Mesenchymal stem cell (in vitro differentiated cells and primary cell): Measurements from ENCODE around the gene HSPBP1.

ENCODE experiments used
- DNase-seq: peaks from one replicate; pipeline ENCODE4 v3.0.0-alpha.2; 2013
- H2AFZ ChIP-seq: one replicate; pipeline ENCODE4 v1.6.1; 2013; ENCODE audit warnings: low read depth, mild to moderate bottlenecking, control low read depth, inconsistent platforms, low read length, moderate library complexity
- H2AK5ac ChIP-seq: 2 replicates; pipeline ENCODE4 v1.6.1; 2013; ENCODE audit warnings: low read length, moderate library complexity, mild to moderate bottlenecking, inconsistent platforms; ENCODE audit not compliant: severe bottlenecking
- H2BK120ac ChIP-seq: one replicate; pipeline ENCODE4 v1.6.1; 2013; ENCODE audit warnings: low read depth, mild to moderate bottlenecking, inconsistent platforms, low read length, moderate library complexity
- H2BK12ac ChIP-seq, 2 experiments: one replicate each; pipeline ENCODE4 v1.6.1; 2013; ENCODE audit warnings: inconsistent platforms in 2 of 2, low read length in 2 of 2, mild to moderate bottlenecking in 2 of 2, moderate library complexity in 2 of 2, control low read depth in 1 of 2
- H2BK15ac ChIP-seq: one replicate; pipeline ENCODE4 v1.6.1; 2013; ENCODE audit warnings: mild to moderate bottlenecking, low read depth, inconsistent platforms; ENCODE audit not compliant: poor library complexity, severe bottlenecking
- H2BK5ac ChIP-seq: 2 replicates; pipeline ENCODE4 v1.6.1; 2013; ENCODE audit warnings: low read depth, mild to moderate bottlenecking, low read length, control low read depth, inconsistent platforms; ENCODE audit not compliant: poor library complexity, severe bottlenecking
- H3K14ac ChIP-seq, 2 experiments: one replicate each; pipeline ENCODE4 v1.6.1; 2013; ENCODE audit warnings: inconsistent platforms in 2 of 2, low read length in 2 of 2, control low read depth in 1 of 2, mild to moderate bottlenecking in 1 of 2, moderate library complexity in 1 of 2
- H3K18ac ChIP-seq, 2 experiments: one replicate each; pipeline ENCODE4 v1.6.1; 2013; ENCODE audit warnings: inconsistent platforms in 2 of 2, low read length in 2 of 2, control low read depth in 1 of 2, low read depth in 1 of 2, mild to moderate bottlenecking in 1 of 2
- H3K23ac ChIP-seq, 2 experiments: one replicate each; pipeline ENCODE4 v1.6.1; 2013; ENCODE audit warnings: inconsistent platforms in 2 of 2, low read length in 2 of 2, mild to moderate bottlenecking in 2 of 2, moderate library complexity in 2 of 2, control low read depth in 1 of 2
- H3K27ac ChIP-seq: 2 replicates; pipeline ENCODE4 v1.5.1; 2013; ENCODE audit warnings: mild to moderate bottlenecking, moderate library complexity, low read length, control low read depth, inconsistent platforms; ENCODE audit not compliant: poor library complexity, severe bottlenecking
- H3K27me3 ChIP-seq, 2 experiments: 2 replicates each; pipeline versions ENCODE4 v1.6.1 to v1.7.0; 2013; ENCODE audit warnings: low read length in 2 of 2, mild to moderate bottlenecking in 2 of 2, moderate library complexity in 2 of 2, control low read depth in 1 of 2, inconsistent platforms in 1 of 2; ENCODE audit not compliant: control insufficient read depth in 1 of 2, insufficient read depth in 1 of 2
- H3K36me3 ChIP-seq, 2 experiments: 2 replicates each; pipeline versions ENCODE4 v1.6.1 to v1.7.0; 2013; ENCODE audit warnings: low read length in 2 of 2, control low read depth in 1 of 2, inconsistent platforms in 1 of 2, low read depth in 1 of 2, mild to moderate bottlenecking in 1 of 2; ENCODE audit not compliant: insufficient read depth in 2 of 2, control insufficient read depth in 1 of 2
- H3K4ac ChIP-seq, 2 experiments: one replicate each; pipeline ENCODE4 v1.6.1; 2013; ENCODE audit warnings: inconsistent platforms in 2 of 2, low read length in 2 of 2, mild to moderate bottlenecking in 2 of 2, moderate library complexity in 2 of 2, control low read depth in 1 of 2, low read depth in 1 of 2
- H3K4me1 ChIP-seq: 2 replicates; pipeline ENCODE4 v1.6.1; 2013; ENCODE audit warnings: low read depth, low read length, control low read depth; ENCODE audit not compliant: control insufficient read depth, insufficient read depth
- H3K4me2 ChIP-seq: 2 replicates; pipeline ENCODE4 v1.6.1; 2013; ENCODE audit warnings: low read length, mild to moderate bottlenecking, inconsistent platforms; ENCODE audit not compliant: poor library complexity, severe bottlenecking
- H3K4me3 ChIP-seq, 2 experiments: 2 replicates each; pipeline versions ENCODE4 v1.5.1 to v1.7.0; 2013; ENCODE audit warnings: low read length in 2 of 2, mild to moderate bottlenecking in 2 of 2, control low read depth in 1 of 2, low read depth in 1 of 2; ENCODE audit not compliant: insufficient read depth in 1 of 2
- H3K79me1 ChIP-seq: replicated peaks from 2 replicates; pipeline ENCODE4 v1.6.1; 2013; ENCODE audit warnings: mild to moderate bottlenecking, control low read depth, low read length, inconsistent platforms; ENCODE audit not compliant: poor library complexity, severe bottlenecking
- H3K9ac ChIP-seq: 2 replicates; pipeline ENCODE4 v1.7.0; 2013; ENCODE audit warnings: mild to moderate bottlenecking, low read length, moderate library complexity
- H3K9me3 ChIP-seq: 2 replicates; pipeline ENCODE4 v1.7.0; 2013; ENCODE audit warnings: mild to moderate bottlenecking, low read length; ENCODE audit not compliant: control insufficient read depth
- H4K8ac ChIP-seq: one replicate; pipeline ENCODE4 v1.6.1; 2013; ENCODE audit warnings: inconsistent platforms, mild to moderate bottlenecking, low read length, moderate library complexity
- H4K91ac ChIP-seq: one replicate; pipeline ENCODE4 v1.6.1; 2013; ENCODE audit warnings: mild to moderate bottlenecking, low read length, inconsistent platforms
- WGBS: methylation state at CpG from one replicate; pipeline ENCODE4 v1.1.7; 2013; ENCODE audit warnings: mixed read lengths; 5-methylcytosine and 5-hydroxymethylcytosine counted together

The HSPBP1 gene

DNA sequence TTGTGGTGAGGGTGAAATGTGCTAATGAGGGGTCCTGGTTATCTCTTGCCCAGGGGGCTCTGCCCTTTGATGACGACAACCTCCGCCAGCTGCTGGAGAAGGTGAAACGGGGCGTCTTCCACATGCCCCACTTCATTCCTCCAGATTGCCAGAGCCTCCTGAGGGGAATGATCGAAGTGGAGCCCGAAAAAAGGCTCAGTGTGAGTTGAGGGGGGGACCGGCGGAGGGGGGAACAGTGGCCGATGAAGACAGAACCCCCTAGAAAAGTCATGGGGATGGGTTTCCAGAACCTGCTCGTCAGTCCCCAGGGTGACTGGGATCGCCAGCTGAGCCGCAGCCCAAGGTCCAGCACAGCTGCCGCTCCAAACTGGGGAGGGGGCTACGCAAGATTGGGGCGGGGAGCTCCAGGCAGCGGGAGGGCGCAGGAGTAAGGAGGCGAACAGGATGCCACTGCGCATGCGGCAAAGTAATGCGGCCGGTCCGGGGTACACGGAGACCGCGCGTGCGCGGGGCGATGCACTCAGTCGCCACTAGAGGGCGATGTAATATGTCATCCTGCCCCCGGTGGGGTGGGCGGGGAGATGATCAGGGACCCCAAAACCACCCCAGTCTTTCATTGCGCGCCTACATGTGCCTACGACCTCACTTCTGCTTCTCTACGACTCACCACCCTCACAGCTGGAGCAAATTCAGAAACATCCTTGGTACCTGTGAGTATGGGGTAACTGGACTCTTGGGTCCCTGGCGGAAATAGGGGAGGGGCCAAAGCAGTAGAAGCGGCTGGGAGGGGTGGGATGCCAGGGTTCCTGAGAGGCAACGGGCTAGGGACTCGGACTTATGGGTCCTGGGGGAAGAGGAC is 21.8 kb upstream of the HSPBP1 start:
- no peak overlapping the region for H4K91ac ChIP-seq
- peaks cover 31 to 59% of the 10 kb centered on the region in 2 experiments for H3K36me3 ChIP-seq
- no peak overlapping the region for H3K27ac ChIP-seq
- H2BK15ac ChIP-seq: no peak overlapping the region
- peak overlapping the region; percentile 87 for H4K8ac ChIP-seq
- H3K4ac ChIP-seq: no peak overlapping the region
- H3K23ac ChIP-seq: no peak overlapping the region
- H2BK120ac ChIP-seq: no peak overlapping the region
- H3K4me2 ChIP-seq: peak overlapping the region; percentile 80
- H3K9me3 ChIP-seq: no peaks in the 10 kb centered on the region
- peak overlapping the region; percentile 37 to 73 for H3K4me3 ChIP-seq
- H3K9ac ChIP-seq: peak overlapping the region; percentile 82
- no peak overlapping the region for H2BK5ac ChIP-seq
- H3K18ac ChIP-seq: peak overlapping the region in 1 of 2 experiments; percentile 69
- H2BK12ac ChIP-seq: no peak overlapping the region
- H2AK5ac ChIP-seq: no peak overlapping the region
- DNase-seq: peak; percentile 78
- H2AFZ ChIP-seq: peak overlapping the region; percentile 67
- peaks cover 11% of the 10 kb centered on the region for H3K4me1 ChIP-seq
- 23% methylated on average over 36 of the region's 42 CpGs for WGBS
- peak overlapping the region in 1 of 2 experiments; percentile 55 for H3K14ac ChIP-seq
- no peaks in the 10 kb centered on the region for H3K27me3 ChIP-seq
- H3K79me1 ChIP-seq: no peaks in the 10 kb centered on the region

DNA sequence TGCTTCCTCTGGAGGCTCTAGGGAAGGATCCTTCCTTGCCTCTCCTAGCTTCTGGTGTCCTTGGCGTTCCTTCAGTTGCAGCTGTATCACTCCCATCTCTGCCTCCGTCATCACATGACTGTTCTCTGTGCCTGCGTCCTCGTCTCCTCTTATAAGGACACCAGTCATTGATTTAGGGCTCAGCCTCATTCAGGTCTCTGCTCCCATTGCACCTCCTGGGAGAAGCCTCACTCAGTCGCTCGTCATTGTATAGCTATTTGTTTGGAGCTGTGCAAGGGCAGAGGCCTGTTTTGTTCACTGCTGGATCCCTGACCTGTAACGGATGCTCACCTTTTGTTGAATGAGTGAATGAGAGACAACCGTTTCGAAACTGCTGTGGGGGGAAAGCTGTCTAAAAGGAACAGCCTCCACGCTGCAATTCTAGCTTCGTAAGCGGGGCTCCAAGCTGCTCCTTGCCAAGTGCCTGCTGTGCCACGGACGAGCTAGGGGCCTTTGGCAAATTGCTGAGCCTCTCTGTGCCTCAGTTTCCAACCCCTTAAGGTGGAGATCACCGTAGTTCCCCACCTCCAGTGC is 21.1 kb upstream of the HSPBP1 start:
- WGBS: 87% methylated on average over 15 of the region's 15 CpGs
- H3K4me2 ChIP-seq: no peak overlapping the region
- no peak overlapping the region for H3K14ac ChIP-seq

DNA sequence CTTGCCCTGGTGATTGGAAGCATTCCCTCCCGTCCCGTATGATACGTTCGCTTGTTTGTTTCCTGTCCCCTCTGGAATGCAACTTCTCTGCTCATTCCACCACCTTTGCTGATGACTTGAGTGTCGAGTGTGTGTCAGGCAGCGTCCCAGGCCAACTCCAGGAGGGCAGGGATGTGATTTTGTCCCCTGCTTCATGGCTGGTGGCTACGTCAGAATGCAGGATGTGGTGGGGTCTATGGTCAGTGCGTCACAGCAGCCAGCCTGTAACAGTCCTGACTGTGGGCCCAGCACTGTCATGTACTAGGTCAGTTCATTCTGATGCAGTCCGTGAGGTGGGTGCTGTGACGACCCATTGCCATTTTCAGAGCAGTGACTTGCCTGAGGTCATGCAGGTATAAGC is 20.1 kb upstream of the HSPBP1 start:
- 94% methylated on average over 10 of the region's 10 CpGs for WGBS
- Histone ChIP-seq H3K4ac (no peak overlapping the region), H3K27me3 (no peaks in the 10 kb centered on the region), H3K9me3 (no peaks in the 10 kb centered on the region), H3K18ac (no peak overlapping the region), H3K4me2 (no peak overlapping the region), H3K14ac (no peak overlapping the region), H2BK120ac (no peak overlapping the region), H3K27ac (no peak overlapping the region), H4K91ac (peak overlapping the region; percentile 18), H3K79me1 (no peaks in the 10 kb centered on the region), H2BK5ac (no peak overlapping the region), H3K4me3 (no peak overlapping the region), H4K8ac (no peak overlapping the region), H3K4me1 (peaks cover 11% of the 10 kb centered on the region), H2AK5ac (no peak overlapping the region), H2BK12ac (no peak overlapping the region), H2BK15ac (no peak overlapping the region), H2AFZ (no peak overlapping the region), H3K36me3 (peaks cover 17 to 58% of the 10 kb centered on the region in 2 experiments), H3K9ac (no peak overlapping the region), H3K23ac (no peak overlapping the region)
- DNase-seq: no peak

More for the DNA sequence above, 21.1 kb upstream of the HSPBP1 start:
- Histone ChIP-seq H3K36me3 (peaks cover 25 to 56% of the 10 kb centered on the region in 2 experiments), H4K8ac (peak overlapping the region; percentile 87), H3K9me3 (no peaks in the 10 kb centered on the region), H4K91ac (no peak overlapping the region), H3K23ac (no peak overlapping the region), H2BK15ac (no peak overlapping the region), H3K18ac (no peak overlapping the region), H3K4me3 (no peak overlapping the region), H3K4me1 (peaks cover 11% of the 10 kb centered on the region), H3K27me3 (no peaks in the 10 kb centered on the region), H2BK120ac (no peak overlapping the region), H2BK12ac (no peak overlapping the region), H2BK5ac (no peak overlapping the region), H3K4ac (no peak overlapping the region), H3K27ac (no peak overlapping the region), H2AFZ (no peak overlapping the region), H3K79me1 (no peaks in the 10 kb centered on the region), H2AK5ac (no peak overlapping the region), H3K9ac (peak overlapping the region; percentile 82)
- no peak for DNase-seq

DNA sequence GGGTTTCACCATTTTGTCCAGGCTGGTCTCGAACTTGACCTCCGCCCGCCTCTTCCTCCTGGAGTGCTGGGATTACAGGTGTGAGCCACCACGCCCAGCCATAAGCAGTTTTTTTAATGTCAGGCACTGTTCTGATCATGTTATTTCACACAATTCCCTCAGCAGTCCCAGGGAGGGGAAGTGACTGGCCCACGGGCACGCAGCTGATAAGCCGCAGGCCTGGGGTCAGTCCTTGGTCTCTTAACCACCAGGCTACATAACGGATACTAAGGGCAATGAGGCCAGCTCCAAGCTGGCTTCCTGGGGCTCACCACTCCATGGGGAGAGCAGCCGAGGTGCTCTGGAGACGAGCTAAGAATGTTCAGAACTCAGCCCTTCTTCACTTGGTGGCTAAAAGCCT is 17.4 kb upstream of the HSPBP1 start:
- WGBS: 97% methylated on average over 10 of the region's 10 CpGs
- Histone ChIP-seq H3K9me3 (no peaks in the 10 kb centered on the region), H4K91ac (no peak overlapping the region), H3K4ac (no peak overlapping the region), H3K79me1 (peaks cover 2% of the 10 kb centered on the region), H3K27ac (no peak overlapping the region), H2BK12ac (no peak overlapping the region), H3K14ac (no peak overlapping the region), H2BK5ac (no peak overlapping the region), H3K4me1 (peaks cover 8% of the 10 kb centered on the region), H3K4me3 (no peak overlapping the region), H3K9ac (no peak overlapping the region), H3K23ac (no peak overlapping the region), H2AK5ac (no peak overlapping the region), H3K18ac (no peak overlapping the region), H3K4me2 (no peak overlapping the region), H3K36me3 (peaks cover 0 to 51% of the 10 kb centered on the region in 2 experiments), H2BK15ac (no peak overlapping the region), H2AFZ (no peak overlapping the region), H3K27me3 (no peaks in the 10 kb centered on the region), H4K8ac (no peak overlapping the region), H2BK120ac (no peak overlapping the region)
- DNase-seq: no peak
